Measurements from ENCODE around the gene SLC29A4.
"Not testable (repeated sequence)": the region's sequence is repeated elsewhere in the genome, so short reads cannot be mapped to it uniquely, and the experiment has no call there.

DNA sequence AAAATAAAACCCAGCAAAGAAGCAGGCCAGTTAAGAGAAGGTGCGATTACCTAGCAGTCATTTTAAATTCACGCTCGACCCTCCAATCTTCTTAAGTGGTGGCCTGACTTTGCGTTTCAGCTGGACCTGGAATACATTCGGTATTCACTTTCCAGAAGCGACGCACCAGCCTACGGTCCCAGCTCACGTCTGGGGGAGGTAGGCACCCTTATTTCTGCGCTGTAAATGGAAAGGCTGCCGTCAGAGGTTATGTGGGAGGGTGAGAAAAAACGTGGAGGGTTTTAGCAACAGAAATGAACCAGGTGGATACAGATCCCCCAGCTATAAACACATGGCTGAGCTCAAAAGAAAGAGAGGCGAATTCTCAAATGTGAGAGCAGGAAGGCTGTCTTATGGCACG, 29.2 kb upstream of the SLC29A4 start:
- TF ChIP-seq, protein P1, sequence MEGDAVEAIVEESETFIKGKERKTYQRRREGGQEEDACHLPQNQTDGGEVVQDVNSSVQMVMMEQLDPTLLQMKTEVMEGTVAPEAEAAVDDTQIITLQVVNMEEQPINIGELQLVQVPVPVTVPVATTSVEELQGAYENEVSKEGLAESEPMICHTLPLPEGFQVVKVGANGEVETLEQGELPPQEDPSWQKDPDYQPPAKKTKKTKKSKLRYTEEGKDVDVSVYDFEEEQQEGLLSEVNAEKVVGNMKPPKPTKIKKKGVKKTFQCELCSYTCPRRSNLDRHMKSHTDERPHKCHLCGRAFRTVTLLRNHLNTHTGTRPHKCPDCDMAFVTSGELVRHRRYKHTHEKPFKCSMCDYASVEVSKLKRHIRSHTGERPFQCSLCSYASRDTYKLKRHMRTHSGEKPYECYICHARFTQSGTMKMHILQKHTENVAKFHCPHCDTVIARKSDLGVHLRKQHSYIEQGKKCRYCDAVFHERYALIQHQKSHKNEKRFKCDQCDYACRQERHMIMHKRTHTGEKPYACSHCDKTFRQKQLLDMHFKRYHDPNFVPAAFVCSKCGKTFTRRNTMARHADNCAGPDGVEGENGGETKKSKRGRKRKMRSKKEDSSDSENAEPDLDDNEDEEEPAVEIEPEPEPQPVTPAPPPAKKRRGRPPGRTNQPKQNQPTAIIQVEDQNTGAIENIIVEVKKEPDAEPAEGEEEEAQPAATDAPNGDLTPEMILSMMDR (IDR thresholded peaks at IDR 0.05): not testable (repeated sequence)
- TF ChIP-seq POLR2AphosphoS5 (IDR thresholded peaks at IDR 0.05; ENCODE audit: low read depth, low read length): not testable (repeated sequence)
- TF ChIP-seq, protein P2, sequence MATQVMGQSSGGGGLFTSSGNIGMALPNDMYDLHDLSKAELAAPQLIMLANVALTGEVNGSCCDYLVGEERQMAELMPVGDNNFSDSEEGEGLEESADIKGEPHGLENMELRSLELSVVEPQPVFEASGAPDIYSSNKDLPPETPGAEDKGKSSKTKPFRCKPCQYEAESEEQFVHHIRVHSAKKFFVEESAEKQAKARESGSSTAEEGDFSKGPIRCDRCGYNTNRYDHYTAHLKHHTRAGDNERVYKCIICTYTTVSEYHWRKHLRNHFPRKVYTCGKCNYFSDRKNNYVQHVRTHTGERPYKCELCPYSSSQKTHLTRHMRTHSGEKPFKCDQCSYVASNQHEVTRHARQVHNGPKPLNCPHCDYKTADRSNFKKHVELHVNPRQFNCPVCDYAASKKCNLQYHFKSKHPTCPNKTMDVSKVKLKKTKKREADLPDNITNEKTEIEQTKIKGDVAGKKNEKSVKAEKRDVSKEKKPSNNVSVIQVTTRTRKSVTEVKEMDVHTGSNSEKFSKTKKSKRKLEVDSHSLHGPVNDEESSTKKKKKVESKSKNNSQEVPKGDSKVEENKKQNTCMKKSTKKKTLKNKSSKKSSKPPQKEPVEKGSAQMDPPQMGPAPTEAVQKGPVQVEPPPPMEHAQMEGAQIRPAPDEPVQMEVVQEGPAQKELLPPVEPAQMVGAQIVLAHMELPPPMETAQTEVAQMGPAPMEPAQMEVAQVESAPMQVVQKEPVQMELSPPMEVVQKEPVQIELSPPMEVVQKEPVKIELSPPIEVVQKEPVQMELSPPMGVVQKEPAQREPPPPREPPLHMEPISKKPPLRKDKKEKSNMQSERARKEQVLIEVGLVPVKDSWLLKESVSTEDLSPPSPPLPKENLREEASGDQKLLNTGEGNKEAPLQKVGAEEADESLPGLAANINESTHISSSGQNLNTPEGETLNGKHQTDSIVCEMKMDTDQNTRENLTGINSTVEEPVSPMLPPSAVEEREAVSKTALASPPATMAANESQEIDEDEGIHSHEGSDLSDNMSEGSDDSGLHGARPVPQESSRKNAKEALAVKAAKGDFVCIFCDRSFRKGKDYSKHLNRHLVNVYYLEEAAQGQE (IDR thresholded peaks at IDR 0.05; ENCODE audit: insufficient read depth in 1 of 2, low read depth in 2 of 2, low read length in 1 of 2): not testable (repeated sequence)
